Sigmoid colon (tissue), 7 donors: ENCODE results near the gene SRR. TPM values are rescaled to one million over a fixed set of nuclear protein-coding genes. Genes with fewer than 3 reads are reported as not detected.

ENCODE experiments used
- DNase-seq: peaks from one replicate; pipeline ENCODE4 v3.0.0-alpha.2; 2019
- H3K27ac ChIP-seq, 4 donors: fragments of 200-600 bp; sonication (generic); one replicate each; pipeline ENCODE4 v1.5.1; 2016 to 2019; ENCODE audit warnings: mild to moderate bottlenecking in 1 of 4
- H3K27me3 ChIP-seq, 3 donors: fragments of 200-600 bp; sonication (generic); one replicate each; pipeline ENCODE4 v1.5.1; 2019; ENCODE audit warnings: mild to moderate bottlenecking in 1 of 3
- H3K36me3 ChIP-seq, 4 donors: fragments of 200-600 bp; sonication (generic); one replicate each; pipeline ENCODE4 v1.5.1; 2016 to 2019
- H3K4me1 ChIP-seq, 4 donors: fragments of 200-600 bp; sonication (generic); one replicate each; pipeline ENCODE4 v1.5.1; 2017 to 2019
- H3K4me3 ChIP-seq, 4 donors: fragments of 200-600 bp; sonication (generic); one replicate each; pipeline ENCODE4 v1.5.1; 2017 to 2019; ENCODE audit warnings: mild to moderate bottlenecking in 2 of 4, moderate library complexity in 1 of 4
- H3K9me3 ChIP-seq, 4 donors: fragments of 200-600 bp in 3 of 4; sonication (generic) in 3 of 4; one replicate each; pipeline versions ENCODE4 v1.5.1 to v1.6.1; 2013 to 2019
- EP300 ChIP-seq, 4 donors: sonication (generic); formaldehyde crosslinking; IDR thresholded peaks; one replicate each; pipeline ENCODE4 v1.6.1; 2017; ENCODE audit warnings: antibody characterized with exemption in 4 of 4
- POLR2A ChIP-seq, 2 donors: fragments of 450-650 bp; IDR thresholded peaks; one replicate each; pipeline ENCODE4 v1.6.1; 2016; ENCODE audit warnings: antibody characterized with exemption in 2 of 2, mild to moderate bottlenecking in 2 of 2, moderate library complexity in 2 of 2
- POLR2AphosphoS5 ChIP-seq, 4 donors: sonication (generic); formaldehyde crosslinking; IDR thresholded peaks; one replicate each; pipeline ENCODE4 v1.6.1; 2017; ENCODE audit warnings: antibody characterized with exemption in 4 of 4
- WGBS, 2 donors: extraction: QIAGEN DNeasy Blood & Tissue Kit; methylation state at CpG; one replicate each; pipeline ENCODE4 v1.1.7; 2013; 5-methylcytosine and 5-hydroxymethylcytosine counted together
- intact Hi-C: fragments of 100-400 bp; cut with DNase I; formaldehyde crosslinking; loops from one replicate; pipeline ENCODE4 v1.15.1; 2023
- polyA plus RNA-seq, 3 donors: library from polyadenylated mRNA; stranded (reverse); fragments of 200-250 nt; gene quantifications; one replicate each; pipeline ENCODE4 v1.2.3, GENCODE V29; 2013
- total RNA-seq, 4 donors: library from RNA; depleted of rRNA; stranded (reverse); fragments of >200 nt; gene quantifications; one replicate each; pipeline ENCODE4 v1.1.0, GENCODE V29; 2016
- TF ChIP-seq, protein P1 (sequence below), 4 experiments: fragments of 450-650 bp in 3 of 4; fragments of 200-600 bp in 1 of 4; IDR thresholded peaks; one replicate each; pipeline ENCODE4 v1.5.1; 2016 to 2019; ENCODE audit warnings: antibody characterized with exemption in 4 of 4, mild to moderate bottlenecking in 3 of 4, moderate library complexity in 2 of 4
- donor health status: healthy with polysubstance abuse.
- donor health status: Bipolar disorder and iron deficiency.
- donor health status: healthy.

Gene SRR
- total and polyA plus RNA-seq, 7 donors = 2.4 to 27.8 (median 10.0) TPM

DNA sequence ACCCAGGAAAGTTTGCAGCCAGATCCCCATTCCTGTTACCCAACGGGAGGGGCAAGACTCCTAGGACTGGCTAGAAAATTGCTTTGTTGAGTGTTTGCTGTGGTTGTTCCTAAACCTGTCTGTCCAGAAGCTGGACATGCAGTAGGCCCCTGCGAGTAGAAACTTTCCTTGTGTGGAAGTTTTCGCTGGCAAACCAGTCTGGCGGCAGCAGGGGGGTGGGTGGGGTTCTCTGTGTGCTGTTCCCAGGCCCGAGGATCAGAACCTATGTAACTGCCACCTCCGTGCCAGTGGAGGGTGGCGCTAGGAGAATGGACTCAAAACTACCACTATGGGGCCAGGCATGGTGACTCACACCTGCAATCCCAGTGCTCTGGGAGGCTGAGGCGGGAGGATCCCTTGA lies 42.7 kb downstream of the SRR start:
- no peaks in the 10 kb centered on the region for H3K9me3 ChIP-seq
- no peak overlapping the region for H3K4me3 ChIP-seq
- 87 to 93% methylated on average over 8 of the region's 8 CpGs for WGBS, 2 donors
- peaks cover 0 to 29% (median 4%) of the 10 kb centered on the region in 4 donors for H3K36me3 ChIP-seq
- intact Hi-C loops = no loop called here
- H3K4me1 ChIP-seq = no peaks in the 10 kb centered on the region
- TF ChIP-seq POLR2A (IDR thresholded peaks at IDR 0.05) (no peak), EP300 (IDR thresholded peaks at IDR 0.05) (no peak)
- TF ChIP-seq, protein P1, sequence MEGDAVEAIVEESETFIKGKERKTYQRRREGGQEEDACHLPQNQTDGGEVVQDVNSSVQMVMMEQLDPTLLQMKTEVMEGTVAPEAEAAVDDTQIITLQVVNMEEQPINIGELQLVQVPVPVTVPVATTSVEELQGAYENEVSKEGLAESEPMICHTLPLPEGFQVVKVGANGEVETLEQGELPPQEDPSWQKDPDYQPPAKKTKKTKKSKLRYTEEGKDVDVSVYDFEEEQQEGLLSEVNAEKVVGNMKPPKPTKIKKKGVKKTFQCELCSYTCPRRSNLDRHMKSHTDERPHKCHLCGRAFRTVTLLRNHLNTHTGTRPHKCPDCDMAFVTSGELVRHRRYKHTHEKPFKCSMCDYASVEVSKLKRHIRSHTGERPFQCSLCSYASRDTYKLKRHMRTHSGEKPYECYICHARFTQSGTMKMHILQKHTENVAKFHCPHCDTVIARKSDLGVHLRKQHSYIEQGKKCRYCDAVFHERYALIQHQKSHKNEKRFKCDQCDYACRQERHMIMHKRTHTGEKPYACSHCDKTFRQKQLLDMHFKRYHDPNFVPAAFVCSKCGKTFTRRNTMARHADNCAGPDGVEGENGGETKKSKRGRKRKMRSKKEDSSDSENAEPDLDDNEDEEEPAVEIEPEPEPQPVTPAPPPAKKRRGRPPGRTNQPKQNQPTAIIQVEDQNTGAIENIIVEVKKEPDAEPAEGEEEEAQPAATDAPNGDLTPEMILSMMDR (IDR thresholded peaks at IDR 0.05) = no peak
- H3K27ac ChIP-seq = no peak overlapping the region
- peak; percentile 28 for DNase-seq
- no peaks in the 10 kb centered on the region for H3K27me3 ChIP-seq

DNA sequence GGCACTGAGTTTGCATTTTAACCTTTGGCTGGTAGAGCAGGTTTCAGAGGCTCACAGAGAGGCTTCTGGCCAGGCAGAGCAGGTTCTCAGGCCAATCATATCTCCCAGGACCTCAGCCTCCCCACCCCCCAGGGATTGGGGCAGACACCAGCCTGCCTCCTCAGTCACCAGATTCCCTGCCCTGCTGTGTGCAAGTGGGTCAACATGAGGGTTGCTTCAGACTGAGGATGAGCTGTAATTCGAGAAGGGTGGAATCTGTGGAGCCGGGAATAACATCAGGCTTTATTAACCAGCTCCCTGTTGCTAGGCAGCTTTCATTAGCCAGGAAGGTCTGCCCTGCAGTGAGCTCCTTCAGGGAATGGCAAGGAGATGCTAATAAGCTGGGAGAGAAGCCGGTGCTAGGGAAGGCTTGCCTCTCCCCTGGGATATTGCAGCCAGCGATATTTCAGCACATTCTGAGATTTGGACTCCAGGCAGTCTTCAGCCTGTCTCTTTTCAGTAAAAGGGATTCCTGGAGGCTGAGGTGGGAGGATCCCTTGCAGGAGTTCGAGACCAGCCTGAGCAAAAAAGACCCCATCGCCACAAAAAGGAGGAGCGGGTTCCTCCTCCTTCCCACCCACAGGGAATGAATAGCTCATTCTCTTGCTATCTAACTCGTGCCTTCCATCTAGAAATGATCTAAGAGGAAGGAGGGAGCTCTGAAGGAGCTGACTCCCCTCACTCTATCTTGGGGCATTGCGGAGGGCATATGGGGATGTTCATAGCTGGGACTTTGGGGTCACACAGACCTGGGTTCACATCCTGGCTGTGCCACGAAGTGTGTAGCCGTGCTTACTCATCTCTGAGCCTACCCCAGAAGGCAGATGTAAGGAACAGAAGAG lies 44.3 kb downstream of the SRR start:
- DNase-seq = peak; percentile 65
- TF ChIP-seq, protein P1 (IDR thresholded peaks at IDR 0.05) = no peak
- no peak for TF ChIP-seq POLR2AphosphoS5 (IDR thresholded peaks at IDR 0.05)
- no peak for TF ChIP-seq POLR2A (IDR thresholded peaks at IDR 0.05)
- TF ChIP-seq EP300 (IDR thresholded peaks at IDR 0.05) = no peak
- H3K27ac ChIP-seq = no peak overlapping the region
- no peaks in the 10 kb centered on the region for H3K9me3 ChIP-seq
- H3K4me3 ChIP-seq = no peak overlapping the region
- intact Hi-C loops = no loop called here
- H3K27me3 ChIP-seq = no peaks in the 10 kb centered on the region
- WGBS, 2 donors = 63 to 73% methylated on average over 11 of the region's 11 CpGs
- peaks cover 0 to 23% (median 4%) of the 10 kb centered on the region in 4 donors for H3K36me3 ChIP-seq
- no peaks in the 10 kb centered on the region for H3K4me1 ChIP-seq

DNA sequence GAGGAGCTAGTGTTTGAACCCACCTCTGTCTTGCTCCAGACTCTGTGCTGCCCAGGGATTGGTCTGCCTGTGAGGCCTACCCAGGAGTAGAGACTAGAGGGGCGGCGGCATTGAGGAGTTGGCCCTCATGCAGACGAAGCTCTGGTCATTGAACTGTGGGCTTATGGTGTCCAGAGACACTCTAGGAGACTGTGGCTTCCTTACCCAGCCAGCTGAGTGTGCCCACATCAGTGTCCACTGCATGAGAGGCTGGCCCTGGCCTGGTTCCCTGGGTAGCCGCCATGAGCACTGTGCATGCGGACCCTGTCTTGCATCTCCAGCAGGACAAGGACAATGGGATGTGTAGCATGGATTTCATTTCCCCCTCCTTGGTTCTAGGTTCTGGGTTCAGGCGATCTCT lies 47.5 kb downstream of the SRR start:
- Histone ChIP-seq H3K36me3 (peaks cover 0 to 2% (median 0%) of the 10 kb centered on the region in 4 donors), H3K4me3 (no peak overlapping the region), H3K9me3 (no peaks in the 10 kb centered on the region), H3K4me1 (no peaks in the 10 kb centered on the region), H3K27ac (no peak overlapping the region), H3K27me3 (no peaks in the 10 kb centered on the region)
- DNase-seq = no peak
- TF ChIP-seq EP300 (IDR thresholded peaks at IDR 0.05) (no peak), POLR2AphosphoS5 (IDR thresholded peaks at IDR 0.05) (no peak), POLR2A (IDR thresholded peaks at IDR 0.05) (no peak)
- TF ChIP-seq, protein P1 (IDR thresholded peaks at IDR 0.05) = no peak
- intact Hi-C loops = loop anchor here (5.0 kb wide), 1 partner anchor 299 kb away; no protein-coding TSS in a partner anchor
- 96 to 97% methylated on average over 6 of the region's 6 CpGs for WGBS, 2 donors

DNA sequence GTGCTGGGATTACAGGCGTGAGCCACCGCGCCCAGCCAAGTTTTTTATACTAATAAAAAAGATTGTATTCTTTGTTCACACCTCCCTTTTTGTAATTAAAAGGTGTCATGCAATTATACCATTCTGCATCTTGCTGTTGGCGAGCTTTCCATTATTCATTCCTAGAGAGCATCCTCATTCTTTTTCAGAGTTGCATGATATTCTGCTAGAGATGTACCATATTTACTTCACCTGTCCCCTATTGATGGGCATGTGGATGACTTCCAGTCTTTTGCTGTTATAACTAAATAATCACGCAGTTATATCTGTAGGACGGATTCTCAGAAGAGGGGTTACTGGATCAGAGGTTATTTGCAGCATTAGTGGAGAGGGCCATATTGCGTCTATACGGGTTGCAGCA lies 50.6 kb downstream of the SRR start:
- Histone ChIP-seq H3K4me1 (peaks cover 0 to 9% (median 6%) of the 10 kb centered on the region in 4 donors), H3K27me3 (no peaks in the 10 kb centered on the region), H3K4me3 (no peak overlapping the region), H3K36me3 (no peaks in the 10 kb centered on the region), H3K9me3 (no peaks in the 10 kb centered on the region), H3K27ac (no peak overlapping the region)
- intact Hi-C loops = loop anchor here (5.0 kb wide), 1 partner anchor 302 kb away; no protein-coding TSS in a partner anchor
- DNase-seq = no peak
- 67 to 91% methylated on average over 8 of the region's 8 CpGs for whole genome bisulfite sequencing, 2 donors
- TF ChIP-seq EP300 (IDR thresholded peaks at IDR 0.05) = no peak
- TF ChIP-seq POLR2A (IDR thresholded peaks at IDR 0.05) = no peak
- TF ChIP-seq, protein P1 (IDR thresholded peaks at IDR 0.05) = no peak
- TF ChIP-seq POLR2AphosphoS5 (IDR thresholded peaks at IDR 0.05) = no peak
